ENCODE results near the gene PRG3. TPM values are rescaled to one million over a fixed set of nuclear protein-coding genes. Genes with fewer than 3 reads are reported as not detected.
A peak's percentile ranks its signal among the peaks of the same experiment; 100 is the strongest.

The PRG3 gene
- polyA plus RNA-seq, 3 donors, result not detected

DNA sequence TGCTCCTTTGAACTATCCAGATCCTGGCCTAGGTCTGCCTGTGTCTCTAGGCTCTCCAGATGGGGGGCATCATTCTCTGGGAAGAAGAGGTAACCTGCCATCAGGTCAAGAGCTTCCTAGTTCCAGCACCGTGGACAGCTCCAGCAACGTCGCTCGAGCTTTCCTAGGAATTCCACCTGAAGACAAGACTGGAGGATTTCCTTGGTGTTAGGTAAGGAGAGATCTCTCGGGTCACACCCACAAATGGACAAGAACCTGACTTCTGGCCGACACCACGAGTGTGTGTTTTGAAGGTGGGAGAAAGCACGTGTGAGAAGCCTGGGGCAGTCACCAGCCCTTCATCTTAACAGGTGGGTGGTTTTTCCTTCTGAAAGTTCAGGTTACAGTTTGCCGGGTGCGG is 1.2 kb downstream of the PRG3 start:
- Histone ChIP-seq H3K4me1 (ENCODE audit: control insufficient read depth in 1 of 2, insufficient read depth in 2 of 2, low read length in 2 of 2) (peaks cover 0 to 6% of the 10 kb centered on the region in 2 donors), H3K4me2 (replicated peaks; ENCODE audit: extremely low read depth, low read length, poor library complexity, severe bottlenecking) (no peak overlapping the region), H4K20me1 (ENCODE audit: insufficient read depth, low read length) (no peaks in the 10 kb centered on the region), H3K9ac (ENCODE audit: insufficient read depth, low read length, poor library complexity, severe bottlenecking) (no peak overlapping the region), H3K9me3 (replicated peaks in 1 of 2; ENCODE audit: control insufficient read depth in 1 of 2, insufficient read depth in 1 of 2, low read length in 2 of 2) (no peaks in the 10 kb centered on the region), H3K36me3 (replicated peaks in 1 of 2; ENCODE audit: control insufficient read depth in 1 of 2, insufficient read depth in 2 of 2, low read length in 2 of 2) (no peaks in the 10 kb centered on the region), H2AFZ (ENCODE audit: insufficient read depth, low read depth, low read length, poor library complexity, severe bottlenecking) (no peak overlapping the region), H3K4me3 (replicated peaks in 1 of 3; ENCODE audit: low read depth in 2 of 3, low read length in 3 of 3) (no peak overlapping the region), H3K27ac (ENCODE audit: low read depth in 1 of 2, low read length in 2 of 2) (no peak overlapping the region), H3K79me2 (ENCODE audit: insufficient read depth, low read length) (no peaks in the 10 kb centered on the region), H3K27me3 (ENCODE audit: control insufficient read depth in 2 of 2, insufficient read depth in 2 of 2, low read length in 2 of 2) (peaks cover 0 to 2% of the 10 kb centered on the region in 2 donors)
- TF ChIP-seq, protein P1, sequence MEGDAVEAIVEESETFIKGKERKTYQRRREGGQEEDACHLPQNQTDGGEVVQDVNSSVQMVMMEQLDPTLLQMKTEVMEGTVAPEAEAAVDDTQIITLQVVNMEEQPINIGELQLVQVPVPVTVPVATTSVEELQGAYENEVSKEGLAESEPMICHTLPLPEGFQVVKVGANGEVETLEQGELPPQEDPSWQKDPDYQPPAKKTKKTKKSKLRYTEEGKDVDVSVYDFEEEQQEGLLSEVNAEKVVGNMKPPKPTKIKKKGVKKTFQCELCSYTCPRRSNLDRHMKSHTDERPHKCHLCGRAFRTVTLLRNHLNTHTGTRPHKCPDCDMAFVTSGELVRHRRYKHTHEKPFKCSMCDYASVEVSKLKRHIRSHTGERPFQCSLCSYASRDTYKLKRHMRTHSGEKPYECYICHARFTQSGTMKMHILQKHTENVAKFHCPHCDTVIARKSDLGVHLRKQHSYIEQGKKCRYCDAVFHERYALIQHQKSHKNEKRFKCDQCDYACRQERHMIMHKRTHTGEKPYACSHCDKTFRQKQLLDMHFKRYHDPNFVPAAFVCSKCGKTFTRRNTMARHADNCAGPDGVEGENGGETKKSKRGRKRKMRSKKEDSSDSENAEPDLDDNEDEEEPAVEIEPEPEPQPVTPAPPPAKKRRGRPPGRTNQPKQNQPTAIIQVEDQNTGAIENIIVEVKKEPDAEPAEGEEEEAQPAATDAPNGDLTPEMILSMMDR (IDR thresholded peaks at IDR 0.05), result no peak
- no peak for DNase-seq
- Mint-ChIP-seq H3K27me3 (ENCODE audit: low read depth in 3 of 3) (peaks cover 2 to 9% (median 4%) of the 10 kb centered on the region in 3 donors), H3K36me3 (no peaks in the 10 kb centered on the region), H3K4me3 (no peak overlapping the region), H3K27ac (peak overlapping the region in 1 of 7 donors; percentile 16), H3K4me1 (peaks cover 2% of the 10 kb centered on the region), H3K9me3 (peaks cover 0 to 2% (median 0%) of the 10 kb centered on the region in 7 donors)
- 30% methylated on average over 4 of the region's 10 CpGs for WGBS (ENCODE audit: insufficient coverage)
- intact Hi-C loops (cut with micrococcal nuclease), result no loop called here

DNA sequence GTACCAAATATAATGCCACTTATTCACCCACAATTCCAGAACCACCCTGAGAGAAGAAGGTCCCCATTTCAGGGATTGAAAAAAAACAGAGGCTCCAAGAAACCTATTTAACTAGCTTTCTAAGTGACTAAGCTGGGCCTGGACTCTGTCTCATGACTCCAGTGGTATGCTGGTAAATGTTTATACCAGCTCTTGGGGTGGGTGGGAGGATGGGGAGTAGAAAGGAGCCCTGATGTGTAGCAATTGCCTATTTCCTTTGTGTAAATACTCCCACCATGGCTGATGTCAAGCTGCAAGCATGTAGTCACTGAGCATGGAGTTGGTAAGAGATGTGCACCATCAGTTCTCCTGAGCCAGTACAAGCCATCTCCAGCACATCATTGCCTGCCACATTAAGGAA is 2.8 kb downstream of the PRG3 start:
- no peaks in the 10 kb centered on the region for H3K36me3 Mint-ChIP-seq
- Histone ChIP-seq H3K27ac (ENCODE audit: low read depth in 1 of 2, low read length in 2 of 2) (no peak overlapping the region), H2AFZ (ENCODE audit: insufficient read depth, low read depth, low read length, poor library complexity, severe bottlenecking) (no peak overlapping the region), H4K20me1 (ENCODE audit: insufficient read depth, low read length) (no peaks in the 10 kb centered on the region), H3K4me2 (replicated peaks; ENCODE audit: extremely low read depth, low read length, poor library complexity, severe bottlenecking) (no peak overlapping the region), H3K4me1 (ENCODE audit: control insufficient read depth in 1 of 2, insufficient read depth in 2 of 2, low read length in 2 of 2) (peaks cover 0 to 2% of the 10 kb centered on the region in 2 donors), H3K9ac (ENCODE audit: insufficient read depth, low read length, poor library complexity, severe bottlenecking) (no peak overlapping the region), H3K9me3 (replicated peaks in 1 of 2; ENCODE audit: control insufficient read depth in 1 of 2, insufficient read depth in 1 of 2, low read length in 2 of 2) (no peaks in the 10 kb centered on the region), H3K36me3 (replicated peaks in 1 of 2; ENCODE audit: control insufficient read depth in 1 of 2, insufficient read depth in 2 of 2, low read length in 2 of 2) (no peaks in the 10 kb centered on the region), H3K4me3 (replicated peaks in 1 of 3; ENCODE audit: low read depth in 2 of 3, low read length in 3 of 3) (no peak overlapping the region), H3K27me3 (ENCODE audit: control insufficient read depth in 2 of 2, insufficient read depth in 2 of 2, low read length in 2 of 2) (peaks cover 0 to 2% of the 10 kb centered on the region in 2 donors), H3K79me2 (ENCODE audit: insufficient read depth, low read length) (no peaks in the 10 kb centered on the region)
- no peak overlapping the region for H3K4me3 Mint-ChIP-seq
- peaks cover 2 to 9% (median 4%) of the 10 kb centered on the region in 3 donors for H3K27me3 Mint-ChIP-seq (ENCODE audit: low read depth in 3 of 3)
- no peak for DNase-seq
- TF ChIP-seq, protein P1 (IDR thresholded peaks at IDR 0.05), result no peak
- no peaks in the 10 kb centered on the region for H3K4me1 Mint-ChIP-seq
- intact Hi-C loops (cut with micrococcal nuclease), result no loop called here
- H3K9me3 Mint-ChIP-seq, result peaks cover 0 to 2% (median 0%) of the 10 kb centered on the region in 7 donors
- H3K27ac Mint-ChIP-seq, result peak overlapping the region in 1 of 7 donors; percentile 45

Measured in CD14-positive monocyte (primary cell).